ENCODE measurements around the gene EPHA7. TPM values are rescaled to one million over a fixed set of nuclear protein-coding genes. Genes with fewer than 3 reads are reported as not detected.

EPHA7 gene
- polyA plus RNA-seq, 1 donor from 2014 or later = 17.4 TPM

GRCh38 chr6:93219447-93219846, 199.9 kb downstream of the EPHA7 start:
- no peak overlapping the region for H3K4me2 ChIP-seq (ENCODE audit: low read length)
- TF ChIP-seq RAD21 (conservative IDR thresholded peaks at IDR 0.05) (no peak), SMC3 (conservative IDR thresholded peaks at IDR 0.05; ENCODE audit: poor library complexity) (no peak), EP300 (conservative IDR thresholded peaks at IDR 0.05; ENCODE audit: poor library complexity, severe bottlenecking) (no peak), CTCF (IDR thresholded peaks at IDR 0.05; ENCODE audit: poor library complexity, severe bottlenecking) (no peak), REST (IDR thresholded peaks at IDR 0.05; ENCODE audit: borderline replicate concordance) (no peak), MXI1 (conservative IDR thresholded peaks at IDR 0.05; ENCODE audit: poor library complexity, severe bottlenecking) (no peak), EZH2 (IDR thresholded peaks at IDR 0.05; ENCODE audit: borderline replicate concordance, insufficient read depth, low read length, poor library complexity, severe bottlenecking) (no peak), TAF1 (IDR thresholded peaks at IDR 0.05; ENCODE audit: low read depth) (no peak), POLR2AphosphoS5 (IDR thresholded peaks at IDR 0.05) (no peak)
- H2AFZ ChIP-seq (ENCODE audit: low read depth, low read length) = no peak overlapping the region
- H3K4me3 ChIP-seq (ENCODE audit: low read length) = no peak overlapping the region
- no peaks in the 10 kb centered on the region for H4K20me1 ChIP-seq (ENCODE audit: insufficient read depth)
- no peaks in the 10 kb centered on the region for H3K9me3 ChIP-seq (ENCODE audit: low read length)
- no peaks in the 10 kb centered on the region for H3K36me3 ChIP-seq (ENCODE audit: insufficient read depth, low read length)
- no peak overlapping the region for H3K27ac ChIP-seq (ENCODE audit: low read length)
- H3K9me2 ChIP-seq (ENCODE audit: insufficient read depth, low read length) = no peaks in the 10 kb centered on the region
- H3F3A ChIP-seq (ENCODE audit: insufficient read depth, low read length, poor library complexity, severe bottlenecking) = no peaks in the 10 kb centered on the region
- no peaks in the 10 kb centered on the region for H3K79me2 ChIP-seq (replicated peaks; ENCODE audit: insufficient read depth, low read length)
- no peaks in the 10 kb centered on the region for H3K27me3 ChIP-seq (ENCODE audit: insufficient read depth, low read depth, low read length)
- no peak overlapping the region for H3K9ac ChIP-seq (ENCODE audit: low read length)

GRCh38 chr6:93218096-93218495, 201.3 kb downstream of the EPHA7 start:
- Histone ChIP-seq H3F3A (ENCODE audit: insufficient read depth, low read length, poor library complexity, severe bottlenecking) (no peaks in the 10 kb centered on the region), H4K20me1 (ENCODE audit: insufficient read depth) (no peaks in the 10 kb centered on the region), H3K79me2 (replicated peaks; ENCODE audit: insufficient read depth, low read length) (no peaks in the 10 kb centered on the region), H3K27me3 (ENCODE audit: insufficient read depth, low read depth, low read length) (no peaks in the 10 kb centered on the region), H3K9me3 (ENCODE audit: low read length) (no peaks in the 10 kb centered on the region), H3K4me3 (ENCODE audit: low read length) (no peak overlapping the region), H3K36me3 (ENCODE audit: insufficient read depth, low read length) (no peaks in the 10 kb centered on the region), H3K9ac (ENCODE audit: low read length) (no peak overlapping the region), H3K9me2 (ENCODE audit: insufficient read depth, low read length) (no peaks in the 10 kb centered on the region), H3K4me2 (ENCODE audit: low read length) (no peak overlapping the region), H3K27ac (ENCODE audit: low read length) (no peak overlapping the region), H2AFZ (ENCODE audit: low read depth, low read length) (no peak overlapping the region)
- no peak for TF ChIP-seq REST (IDR thresholded peaks at IDR 0.05; ENCODE audit: borderline replicate concordance)
- no peak for TF ChIP-seq CTCF (IDR thresholded peaks at IDR 0.05; ENCODE audit: poor library complexity, severe bottlenecking)

All from neural cell (in vitro differentiated cells).